PFSK-1 (cell line): ENCODE results near the gene DCC.

Experiments
- FOXP2 ChIP-seq: optimal IDR thresholded peaks from 2 replicates; pipeline ENCODE3; 2011; ENCODE audit warnings: borderline replicate concordance, control low read depth, inconsistent platforms; ENCODE audit not compliant: insufficient read depth; ENCODE audit errors: extremely low read length, extremely low read depth
- POLR2AphosphoS5 ChIP-seq: IDR thresholded peaks from 2 replicates; pipeline ENCODE4 v1.6.1; 2012; ENCODE audit warnings: low read depth, mild to moderate bottlenecking, control low read depth, low read length, moderate library complexity
- SIN3A ChIP-seq: IDR thresholded peaks from 2 replicates; pipeline ENCODE4 v1.6.1; 2012; ENCODE audit warnings: mild to moderate bottlenecking, low read length, moderate library complexity, borderline replicate concordance; ENCODE audit not compliant: insufficient read depth
- TAF1 ChIP-seq: IDR thresholded peaks from 2 replicates; pipeline ENCODE4 v1.6.1; 2012; ENCODE audit warnings: low read length, control low read depth, borderline replicate concordance; ENCODE audit not compliant: insufficient read depth
- TF ChIP-seq, protein P1 (sequence below), 2 experiments: IDR thresholded peaks; 2 replicates each; pipeline versions ENCODE4 v1.6.1 to v1.8.0; 2011 to 2012; ENCODE audit warnings: low read depth in 2 of 2, low read length in 2 of 2, control low read depth in 1 of 2, inconsistent platforms in 1 of 2, mild to moderate bottlenecking in 1 of 2, moderate library complexity in 1 of 2; ENCODE audit not compliant: insufficient read depth in 1 of 2

Gene DCC

DNA sequence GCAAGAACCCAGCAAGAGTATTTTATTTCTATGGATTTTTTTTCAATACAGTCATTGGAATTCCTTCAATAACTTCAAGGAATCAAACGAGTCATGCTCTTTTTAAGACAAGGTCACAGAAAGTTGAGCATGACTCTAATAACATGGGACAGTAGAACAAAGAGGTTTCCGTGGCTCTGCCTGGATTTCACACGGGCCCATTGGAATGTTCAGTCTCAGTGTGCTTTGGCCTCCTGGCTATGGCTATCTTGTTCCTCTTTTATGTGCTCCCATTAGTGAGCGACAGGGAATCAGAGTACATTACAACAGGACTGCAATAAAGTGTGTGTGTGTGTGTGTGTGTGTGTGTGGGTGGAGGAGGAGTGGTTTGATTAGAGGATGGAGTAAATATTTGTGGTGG, 312.4 kb downstream of the DCC start:
- TF ChIP-seq SIN3A = no peak
- TF ChIP-seq, protein P1, sequence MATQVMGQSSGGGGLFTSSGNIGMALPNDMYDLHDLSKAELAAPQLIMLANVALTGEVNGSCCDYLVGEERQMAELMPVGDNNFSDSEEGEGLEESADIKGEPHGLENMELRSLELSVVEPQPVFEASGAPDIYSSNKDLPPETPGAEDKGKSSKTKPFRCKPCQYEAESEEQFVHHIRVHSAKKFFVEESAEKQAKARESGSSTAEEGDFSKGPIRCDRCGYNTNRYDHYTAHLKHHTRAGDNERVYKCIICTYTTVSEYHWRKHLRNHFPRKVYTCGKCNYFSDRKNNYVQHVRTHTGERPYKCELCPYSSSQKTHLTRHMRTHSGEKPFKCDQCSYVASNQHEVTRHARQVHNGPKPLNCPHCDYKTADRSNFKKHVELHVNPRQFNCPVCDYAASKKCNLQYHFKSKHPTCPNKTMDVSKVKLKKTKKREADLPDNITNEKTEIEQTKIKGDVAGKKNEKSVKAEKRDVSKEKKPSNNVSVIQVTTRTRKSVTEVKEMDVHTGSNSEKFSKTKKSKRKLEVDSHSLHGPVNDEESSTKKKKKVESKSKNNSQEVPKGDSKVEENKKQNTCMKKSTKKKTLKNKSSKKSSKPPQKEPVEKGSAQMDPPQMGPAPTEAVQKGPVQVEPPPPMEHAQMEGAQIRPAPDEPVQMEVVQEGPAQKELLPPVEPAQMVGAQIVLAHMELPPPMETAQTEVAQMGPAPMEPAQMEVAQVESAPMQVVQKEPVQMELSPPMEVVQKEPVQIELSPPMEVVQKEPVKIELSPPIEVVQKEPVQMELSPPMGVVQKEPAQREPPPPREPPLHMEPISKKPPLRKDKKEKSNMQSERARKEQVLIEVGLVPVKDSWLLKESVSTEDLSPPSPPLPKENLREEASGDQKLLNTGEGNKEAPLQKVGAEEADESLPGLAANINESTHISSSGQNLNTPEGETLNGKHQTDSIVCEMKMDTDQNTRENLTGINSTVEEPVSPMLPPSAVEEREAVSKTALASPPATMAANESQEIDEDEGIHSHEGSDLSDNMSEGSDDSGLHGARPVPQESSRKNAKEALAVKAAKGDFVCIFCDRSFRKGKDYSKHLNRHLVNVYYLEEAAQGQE (IDR thresholded peaks at IDR 0.05; ENCODE audit: insufficient read depth in 1 of 2, low read depth in 2 of 2, low read length in 2 of 2) = no peak

DNA sequence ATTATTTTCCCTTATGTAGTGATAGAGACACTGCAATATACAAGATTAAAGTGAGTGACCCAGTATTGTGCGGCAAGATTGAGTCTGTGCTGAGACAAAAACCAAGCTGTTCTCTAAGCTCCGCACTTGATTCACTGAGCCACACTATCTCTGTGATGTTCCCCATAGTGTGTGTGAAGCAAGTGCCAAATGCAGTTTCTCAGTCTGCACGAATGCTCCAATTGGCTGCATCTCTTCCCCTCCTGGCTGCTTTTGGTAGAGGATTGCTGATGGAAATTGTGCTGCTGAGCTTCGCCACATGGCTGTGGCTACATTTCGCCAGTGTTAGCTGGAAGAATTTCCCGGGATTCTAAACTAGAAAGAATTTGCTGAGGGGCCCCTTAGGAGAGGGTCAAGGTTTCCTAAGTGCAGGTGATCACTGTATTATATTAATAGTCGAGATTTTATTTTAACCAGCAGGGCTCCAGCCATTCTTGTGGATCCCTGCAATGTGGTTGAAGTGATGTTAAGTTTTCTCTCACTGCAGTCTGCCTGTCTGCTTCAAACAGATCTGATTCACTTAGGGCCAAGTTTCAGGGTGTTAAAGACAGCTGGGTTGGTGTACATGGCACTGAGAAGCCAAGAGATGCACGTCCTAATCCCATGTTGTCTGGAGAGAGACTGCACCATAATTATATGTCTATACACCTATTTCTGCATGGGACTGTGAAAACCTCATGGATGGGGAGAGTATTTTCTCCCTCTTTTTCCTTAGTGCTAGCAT, 317.2 kb downstream of the DCC start:
- TF ChIP-seq TAF1 = no peak
- TF ChIP-seq, protein P1 (IDR thresholded peaks at IDR 0.05; ENCODE audit: insufficient read depth in 1 of 2, low read depth in 2 of 2, low read length in 2 of 2) = no peak
- no peak for TF ChIP-seq FOXP2
- TF ChIP-seq POLR2AphosphoS5 = no peak
- TF ChIP-seq SIN3A = no peak

DNA sequence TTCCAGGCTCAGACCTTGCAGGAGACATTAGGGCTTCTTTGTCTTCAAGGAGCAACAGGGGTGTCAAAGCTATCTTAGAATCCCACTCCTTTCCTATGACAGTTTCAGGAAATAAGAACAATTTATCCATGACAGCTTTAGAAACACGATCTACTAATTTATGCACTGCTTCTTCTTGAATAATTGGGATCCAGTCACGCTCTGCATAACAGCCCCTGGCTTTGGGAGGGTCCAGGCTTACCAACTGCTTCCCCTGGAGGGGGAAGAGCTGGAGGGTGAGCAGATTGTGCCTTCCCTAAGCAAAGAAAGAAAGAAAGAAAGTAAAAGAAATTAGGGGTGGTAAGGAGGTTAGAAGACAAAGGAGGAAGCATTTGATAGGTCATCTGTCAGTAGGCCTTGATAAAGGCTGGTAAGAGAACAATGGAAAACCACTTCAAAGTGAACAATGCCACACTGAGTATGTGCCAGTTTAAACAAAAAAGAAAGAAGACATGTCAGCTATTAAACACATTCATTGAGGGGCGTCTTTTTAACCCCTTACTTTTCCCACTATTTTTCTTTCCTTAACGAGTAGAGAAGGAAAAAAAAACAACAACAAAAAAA, 327.6 kb downstream of the DCC start:
- TF ChIP-seq POLR2AphosphoS5 (no peak), SIN3A (no peak), TAF1 (no peak), FOXP2 (no peak)
- TF ChIP-seq, protein P1 (IDR thresholded peaks at IDR 0.05; ENCODE audit: insufficient read depth in 1 of 2, low read depth in 2 of 2, low read length in 2 of 2) = no peak

DNA sequence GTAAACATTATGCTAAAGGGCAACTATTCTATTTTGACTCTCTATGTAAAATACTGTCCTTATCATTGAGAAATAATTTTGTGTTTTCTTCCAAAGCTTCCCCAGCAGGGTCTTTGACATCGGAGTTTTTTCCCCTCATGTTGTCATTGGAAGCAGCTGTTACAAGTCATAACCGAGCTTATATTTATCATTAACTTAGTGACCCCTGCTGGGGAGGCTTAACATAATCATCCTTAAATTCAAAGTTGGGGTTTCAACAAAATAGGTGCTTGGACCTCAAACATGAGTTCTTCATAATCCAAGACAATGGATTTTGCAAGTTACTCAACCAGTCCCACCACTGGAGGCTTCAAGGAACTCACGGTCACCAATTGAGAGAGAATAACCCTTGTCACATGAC, 330.9 kb downstream of the DCC start:
- TF ChIP-seq FOXP2 (no peak), TAF1 (no peak), POLR2AphosphoS5 (no peak), SIN3A (no peak)
- TF ChIP-seq, protein P1 (IDR thresholded peaks at IDR 0.05; ENCODE audit: insufficient read depth in 1 of 2, low read depth in 2 of 2, low read length in 2 of 2) = no peak

DNA sequence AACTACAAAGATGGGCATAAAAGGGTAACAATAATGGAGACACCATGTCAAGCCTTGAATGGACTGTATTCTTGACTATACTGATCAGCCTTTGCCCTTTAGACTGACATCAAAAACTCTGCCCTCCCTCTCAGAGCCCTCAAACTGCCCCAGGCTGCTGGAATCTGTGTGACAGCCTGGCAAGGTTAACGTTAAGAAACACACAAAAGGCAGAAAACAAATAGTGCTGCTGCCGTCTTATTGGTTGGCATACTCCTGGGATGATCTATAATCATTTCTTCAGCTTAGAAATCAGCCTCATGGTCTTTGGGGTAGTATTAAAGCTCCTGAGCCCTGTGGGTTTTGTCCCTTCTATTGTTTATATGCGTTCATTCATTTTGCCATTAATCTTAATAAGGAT, 338.0 kb downstream of the DCC start:
- TF ChIP-seq SIN3A = no peak
- TF ChIP-seq, protein P1 (IDR thresholded peaks at IDR 0.05; ENCODE audit: insufficient read depth in 1 of 2, low read depth in 2 of 2, low read length in 2 of 2) = no peak
- TF ChIP-seq FOXP2 = no peak
- TF ChIP-seq TAF1 = no peak
- TF ChIP-seq POLR2AphosphoS5 = no peak
